CD4-positive, alpha-beta T cell treated with Interleukin-15 for 1 hour (primary cell): ENCODE measurements around the gene CMC2.

Experiments
- DNase-seq: peaks from one replicate; pipeline ENCODE4 v3.0.0-alpha.2; 2020

Gene CMC2

GRCh38 chr16:80924372-80924978 is 82.2 kb downstream of the CMC2 start:
- DNase-seq = no peak

DNA sequence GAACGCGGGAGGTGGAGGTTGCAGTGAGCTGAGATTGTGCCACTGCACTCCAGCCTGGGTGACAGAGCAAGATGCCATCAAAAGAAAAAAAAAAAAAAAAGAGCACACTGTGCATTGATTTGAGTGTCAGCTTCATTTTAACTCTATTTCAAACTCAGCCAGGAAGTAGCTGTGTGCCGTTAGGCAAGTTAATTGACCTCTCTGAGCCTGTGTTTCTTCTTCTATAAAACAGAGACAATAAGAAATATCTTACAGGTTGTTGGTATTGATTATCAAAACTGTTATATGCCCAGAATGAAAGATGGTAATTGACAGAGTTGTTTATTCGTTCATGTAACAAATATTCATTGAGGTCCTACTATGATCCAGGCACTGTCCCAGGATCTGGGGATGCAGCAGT is 83.3 kb downstream of the CMC2 start:
- no peak for DNase-seq
